HG03457 (cell line): ENCODE measurements around the gene UTP20.
"Not testable (repeated sequence)": the region's sequence is repeated elsewhere in the genome, so short reads cannot be mapped to it uniquely, and the experiment has no call there.

Experiments used
- ATAC-seq: cut with Tn5 transposase; IDR thresholded peaks from one replicate; pipeline ENCODE4 v1.9.1; 2021; ENCODE audit warnings: moderate number of reproducible peaks; ENCODE audit not compliant: unreplicated experiment

UTP20 gene

DNA sequence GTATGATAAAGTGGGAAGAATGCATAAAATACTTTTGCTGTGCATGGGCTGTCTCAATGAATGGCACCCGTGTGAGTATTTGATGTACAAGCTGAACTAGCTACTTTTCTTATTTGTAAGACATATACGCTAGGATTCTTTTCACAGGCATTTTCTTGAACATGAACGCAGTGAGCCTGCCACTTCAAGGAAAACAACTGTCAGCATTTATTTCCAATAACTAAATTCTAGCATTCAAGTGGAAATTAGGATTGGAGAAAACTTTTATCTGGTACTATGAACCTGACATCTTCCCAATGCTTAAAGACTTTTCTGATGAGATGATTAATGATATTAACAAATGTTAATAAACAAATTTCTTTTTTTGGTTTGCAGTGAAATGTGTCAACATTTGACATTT lies 45.7 kb downstream of the UTP20 start:
- no peak for ATAC-seq

GRCh38 chr12:101327051-101327450 lies 47.1 kb downstream of the UTP20 start:
- ATAC-seq: no peak

GRCh38 chr12:101327546-101327945 lies 47.6 kb downstream of the UTP20 start:
- ATAC-seq: no peak

- ATAC-seq: no peak
Observed at GRCh38 chr12:101328917-101329316, 49.0 kb downstream of the UTP20 start.

DNA sequence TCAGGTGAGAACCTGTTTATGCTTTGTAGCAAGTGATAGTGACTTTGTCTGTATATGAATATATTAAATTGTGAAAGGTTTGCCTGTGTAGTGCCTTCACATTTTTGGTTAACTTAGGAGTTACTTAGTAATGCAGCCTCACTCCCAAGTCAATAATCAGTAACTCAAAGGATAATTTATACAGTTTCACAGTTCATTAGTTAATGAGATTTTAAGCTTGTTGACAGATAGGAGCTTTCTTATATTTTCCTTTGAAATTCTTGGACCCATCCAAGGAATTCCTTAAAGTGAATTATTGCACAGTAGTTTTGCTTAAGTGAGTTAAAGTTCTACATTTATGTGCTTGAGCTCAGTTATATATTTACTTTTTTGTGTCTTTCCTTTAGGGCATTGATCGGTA lies 50.7 kb downstream of the UTP20 start:
- ATAC-seq: no peak

GRCh38 chr12:101336437-101336836 lies 56.5 kb downstream of the UTP20 start:
- no peak for ATAC-seq

DNA sequence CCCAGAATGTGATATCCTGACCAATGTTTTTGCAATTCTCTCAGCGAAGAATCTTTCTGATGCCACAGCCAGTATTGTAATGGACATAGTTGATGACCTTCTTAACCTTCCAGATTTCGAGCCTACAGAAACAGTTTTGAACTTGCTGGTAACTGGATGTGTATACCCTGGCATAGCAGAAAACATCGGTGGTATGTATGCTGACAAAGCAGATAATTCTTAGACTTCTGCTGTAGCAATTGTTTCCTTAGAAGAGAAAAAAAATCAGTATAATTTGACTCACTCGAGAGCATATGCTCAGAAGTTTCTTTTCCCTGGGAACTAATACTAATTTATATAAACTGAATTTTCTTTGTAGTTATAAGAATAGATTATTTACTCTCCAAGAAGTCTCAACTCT lies 58.2 kb downstream of the UTP20 start:
- ATAC-seq: no peak

- ATAC-seq: no peak
Observed at GRCh38 chr12:101343893-101344292, 64.0 kb downstream of the UTP20 start.

- ATAC-seq: no peak
Observed at GRCh38 chr12:101351682-101352081, 71.8 kb downstream of the UTP20 start.

GRCh38 chr12:101356794-101357193 lies 76.9 kb downstream of the UTP20 start:
- no peak for ATAC-seq

DNA sequence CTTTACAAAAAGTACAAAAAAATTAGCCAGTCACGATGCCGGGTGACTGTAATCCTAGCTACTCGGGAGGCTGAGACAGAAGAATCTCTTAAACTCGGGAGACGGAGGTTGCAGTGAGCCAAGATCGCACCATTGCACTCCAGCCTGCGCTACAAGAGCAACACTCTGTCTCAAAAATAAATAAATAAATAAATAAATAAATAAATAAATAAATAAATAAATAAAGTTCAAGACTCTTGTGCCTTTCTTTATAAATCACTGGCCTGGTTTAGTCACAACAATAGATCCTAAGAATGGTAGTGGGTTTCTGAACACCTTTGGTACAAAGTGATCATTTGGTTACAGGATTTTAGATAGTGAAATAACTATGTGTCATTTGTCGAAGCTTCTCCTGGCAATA lies 81.5 kb downstream of the UTP20 start:
- ATAC-seq: no peak

DNA sequence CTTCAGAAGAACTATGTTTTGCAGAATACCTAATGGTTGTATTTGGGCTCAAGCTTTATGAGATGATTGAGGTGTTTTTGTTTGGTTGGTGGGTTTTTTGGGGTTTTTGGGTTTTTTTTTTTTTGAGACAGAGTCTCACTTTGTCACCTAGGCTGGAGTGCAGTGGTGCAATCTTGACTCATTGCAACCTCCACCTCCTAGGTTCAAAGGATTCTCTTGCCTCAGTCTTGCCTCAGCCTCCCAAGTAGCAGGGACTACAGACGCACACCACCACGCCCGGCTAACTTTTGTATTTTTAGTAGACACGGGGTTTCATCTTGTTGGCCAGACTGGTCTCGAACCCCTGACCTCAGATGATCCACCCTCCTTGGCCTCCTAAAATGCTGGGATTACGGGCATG lies 88.1 kb downstream of the UTP20 start:
- no peak for ATAC-seq

DNA sequence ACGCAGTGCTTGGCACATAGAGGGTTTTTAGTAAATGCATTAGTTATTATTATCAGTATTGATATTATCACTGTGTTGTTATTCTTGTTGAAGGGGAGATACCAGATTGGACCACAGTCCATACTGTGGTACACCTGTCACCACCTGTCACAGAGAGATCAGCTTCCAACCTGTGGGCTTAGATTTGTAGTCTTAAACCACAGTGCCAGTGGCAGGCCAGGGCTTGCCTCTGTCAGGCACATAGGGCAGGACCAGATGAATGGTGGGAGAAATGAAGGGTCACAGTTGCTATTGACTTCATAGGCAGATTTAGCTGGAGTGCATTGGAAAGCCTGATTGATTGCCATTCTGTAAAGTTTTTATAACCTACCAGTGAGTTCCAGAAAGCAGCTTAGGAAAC lies 92.5 kb downstream of the UTP20 start:
- no peak for ATAC-seq

DNA sequence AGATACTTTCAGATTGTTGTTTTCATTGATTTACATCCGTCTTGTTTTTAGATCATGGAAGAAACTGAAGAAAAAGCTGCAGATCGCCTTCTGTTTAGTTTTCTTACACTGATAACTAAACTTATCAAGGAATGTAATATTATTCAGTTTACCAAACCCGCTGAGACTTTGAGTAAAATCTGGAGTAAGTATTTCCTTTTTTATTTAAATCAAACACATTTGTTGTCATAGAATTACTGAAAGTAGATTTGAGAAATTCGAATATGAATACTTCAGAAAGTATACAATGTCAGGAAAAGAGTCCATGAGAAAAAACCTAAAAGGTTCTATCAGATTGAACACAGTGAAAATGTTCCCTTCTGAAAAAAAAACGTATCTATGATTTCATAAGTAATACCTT lies 95.7 kb downstream of the UTP20 start:
- no peak for ATAC-seq

DNA sequence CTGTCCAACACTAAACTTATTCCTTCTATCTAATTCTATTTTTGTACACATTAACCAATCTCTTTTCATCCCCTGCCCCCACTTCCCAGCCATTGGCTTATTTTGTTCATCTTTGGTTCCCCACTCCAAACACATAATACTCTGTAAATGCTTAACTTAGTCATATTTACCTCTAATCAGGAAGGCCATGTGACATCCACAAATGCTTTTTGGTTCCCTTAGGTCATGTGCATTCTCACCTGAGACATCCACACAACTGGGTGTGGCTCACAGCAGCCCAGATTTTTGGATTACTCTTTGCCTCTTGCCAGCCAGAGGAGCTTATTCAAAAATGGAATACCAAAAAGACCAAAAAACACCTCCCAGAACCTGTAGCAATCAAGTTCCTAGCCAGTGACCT lies 99.2 kb downstream of the UTP20 start:
- ATAC-seq: no peak

DNA sequence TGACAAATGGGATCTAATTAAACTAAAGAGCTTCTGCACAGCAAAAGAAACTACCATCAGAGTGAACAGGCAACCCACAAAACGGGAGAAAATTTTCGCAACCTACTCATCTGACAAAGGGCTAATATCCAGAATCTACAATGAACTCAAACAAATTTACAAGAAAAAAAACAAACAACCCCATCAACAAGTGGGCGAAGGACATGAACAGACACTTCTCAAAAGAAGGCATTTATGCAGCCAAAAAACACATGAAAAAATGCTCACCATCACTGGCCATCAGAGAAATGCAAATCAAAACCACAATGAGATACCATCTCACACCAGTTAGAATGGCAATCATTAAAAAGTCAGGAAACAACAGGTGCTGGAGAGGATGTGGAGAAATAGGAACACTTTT lies 111.3 kb downstream of the UTP20 start:
- ATAC-seq: not testable (repeated sequence)

DNA sequence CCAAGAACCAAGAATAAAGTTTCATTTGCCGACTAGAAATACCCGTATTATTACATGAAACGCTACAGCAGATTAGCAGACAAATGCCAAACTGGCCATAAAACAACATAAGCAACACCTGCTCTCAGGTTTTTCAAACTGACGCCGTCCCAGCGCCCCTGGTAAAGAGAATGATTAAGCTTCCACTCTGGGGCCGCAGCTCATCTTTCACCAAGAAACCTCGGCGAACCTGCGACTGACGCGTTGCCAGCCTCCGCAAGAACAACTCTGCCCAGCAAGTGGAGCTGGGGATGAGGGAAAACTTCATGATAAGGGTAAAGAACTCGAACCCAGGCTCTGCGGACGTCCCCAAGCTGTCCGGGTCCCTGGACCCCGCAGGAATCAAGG lies 127.1 kb downstream of the UTP20 start:
- ATAC-seq: peak; percentile 17

GRCh38 chr12:101407436-101408345 lies 127.8 kb downstream of the UTP20 start, which contains the start of gene ARL1:
Gene ARL1, minus strand, starts transcription at chr12:101407772. Its CDS starts 127 bp downstream, at chr12:101407645.
- peak; percentile 51 for ATAC-seq

- not testable (repeated sequence) for ATAC-seq
Observed at GRCh38 chr12:101410169-101410568, 130.3 kb downstream of the UTP20 start.

- no peak for ATAC-seq
Observed at GRCh38 chr12:101414533-101415119, 134.7 kb downstream of the UTP20 start.

- ATAC-seq: no peak
Observed at GRCh38 chr12:101415228-101415627, 135.3 kb downstream of the UTP20 start.

DNA sequence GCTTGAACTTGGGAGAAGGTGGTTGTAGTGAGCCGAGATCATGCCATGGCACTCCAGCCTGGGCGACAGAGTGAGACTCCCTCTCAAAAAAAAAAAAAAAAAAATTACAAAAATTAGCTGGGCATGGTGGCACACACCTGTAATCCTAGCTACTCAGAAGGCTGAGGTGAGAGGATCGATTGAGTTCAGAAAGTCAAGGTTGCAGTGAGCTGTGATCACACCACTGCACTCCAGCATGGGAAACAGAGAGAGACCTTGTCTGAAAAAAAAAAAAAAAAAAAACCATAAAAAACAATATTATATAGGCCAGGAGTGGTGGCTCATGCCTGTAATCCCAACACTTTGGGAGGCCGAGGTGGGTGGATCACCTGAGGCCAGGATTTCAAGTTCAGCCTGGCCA lies 142.2 kb downstream of the UTP20 start:
- ATAC-seq: not testable (repeated sequence)
